ENCODE results near the gene PDCD11. TPM values are rescaled to one million over a fixed set of nuclear protein-coding genes. Genes with fewer than 3 reads are reported as not detected.

Gene PDCD11
- total RNA-seq, 1 experiment from 2014 or later = 33.0 TPM

DNA sequence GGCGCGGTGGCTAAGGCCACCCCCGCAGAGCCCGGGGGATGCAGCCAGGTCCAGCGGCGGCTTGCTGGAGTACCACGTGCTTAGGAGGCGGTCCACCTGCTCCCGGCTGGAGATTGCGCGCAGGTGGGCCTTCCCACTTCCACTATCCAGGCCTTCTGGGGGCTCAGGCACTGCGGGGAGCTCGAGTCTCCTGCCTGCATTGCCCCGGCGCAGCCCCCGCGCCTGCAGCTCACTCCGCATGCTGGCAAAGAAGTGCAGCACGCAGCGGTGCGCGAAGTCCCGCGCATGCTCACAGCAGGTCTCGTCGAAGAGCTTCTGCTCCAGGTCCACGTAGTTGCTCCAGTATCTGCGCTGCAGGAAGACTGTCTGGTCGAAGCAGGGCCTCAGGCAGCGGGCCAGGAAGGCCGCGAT is 76.8 kb downstream of the PDCD11 start:
- Mint-ChIP-seq H3K27ac (ENCODE audit: unreplicated experiment) (no peak overlapping the region), H3K4me1 (ENCODE audit: low read depth, unreplicated experiment) (no peaks in the 10 kb centered on the region), H3K27me3 (ENCODE audit: unreplicated experiment) (peaks cover 25% of the 10 kb centered on the region), H3K36me3 (ENCODE audit: insufficient read depth, unreplicated experiment) (no peaks in the 10 kb centered on the region), H3K4me3 (ENCODE audit: low read depth, unreplicated experiment) (no peak overlapping the region), H3K9me3 (ENCODE audit: low read depth, unreplicated experiment) (no peaks in the 10 kb centered on the region)
- intact Hi-C loops (cut with micrococcal nuclease; ENCODE audit: unreplicated experiment) = no loop called here
- BruUV-seq (replicated peaks) = no TSS peak
- TF ChIP-seq, protein P1, sequence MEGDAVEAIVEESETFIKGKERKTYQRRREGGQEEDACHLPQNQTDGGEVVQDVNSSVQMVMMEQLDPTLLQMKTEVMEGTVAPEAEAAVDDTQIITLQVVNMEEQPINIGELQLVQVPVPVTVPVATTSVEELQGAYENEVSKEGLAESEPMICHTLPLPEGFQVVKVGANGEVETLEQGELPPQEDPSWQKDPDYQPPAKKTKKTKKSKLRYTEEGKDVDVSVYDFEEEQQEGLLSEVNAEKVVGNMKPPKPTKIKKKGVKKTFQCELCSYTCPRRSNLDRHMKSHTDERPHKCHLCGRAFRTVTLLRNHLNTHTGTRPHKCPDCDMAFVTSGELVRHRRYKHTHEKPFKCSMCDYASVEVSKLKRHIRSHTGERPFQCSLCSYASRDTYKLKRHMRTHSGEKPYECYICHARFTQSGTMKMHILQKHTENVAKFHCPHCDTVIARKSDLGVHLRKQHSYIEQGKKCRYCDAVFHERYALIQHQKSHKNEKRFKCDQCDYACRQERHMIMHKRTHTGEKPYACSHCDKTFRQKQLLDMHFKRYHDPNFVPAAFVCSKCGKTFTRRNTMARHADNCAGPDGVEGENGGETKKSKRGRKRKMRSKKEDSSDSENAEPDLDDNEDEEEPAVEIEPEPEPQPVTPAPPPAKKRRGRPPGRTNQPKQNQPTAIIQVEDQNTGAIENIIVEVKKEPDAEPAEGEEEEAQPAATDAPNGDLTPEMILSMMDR (IDR thresholded peaks at IDR 0.05; ENCODE audit: unreplicated experiment) = no peak
- DNase-seq = no peak
- CTCF ChIA-PET = no interaction called here

- Mint-ChIP-seq H3K36me3 (ENCODE audit: insufficient read depth, unreplicated experiment) (no peaks in the 10 kb centered on the region), H3K27ac (ENCODE audit: unreplicated experiment) (no peak overlapping the region), H3K27me3 (ENCODE audit: unreplicated experiment) (peaks cover 20% of the 10 kb centered on the region), H3K4me3 (ENCODE audit: low read depth, unreplicated experiment) (no peak overlapping the region), H3K9me3 (ENCODE audit: low read depth, unreplicated experiment) (no peaks in the 10 kb centered on the region), H3K4me1 (ENCODE audit: low read depth, unreplicated experiment) (peaks cover 2% of the 10 kb centered on the region)
- no TSS peak for BruUV-seq (replicated peaks)
- TF ChIP-seq, protein P1 (IDR thresholded peaks at IDR 0.05; ENCODE audit: unreplicated experiment) = no peak
- no peak for DNase-seq
- CTCF ChIA-PET = no interaction called here
- intact Hi-C loops (cut with micrococcal nuclease; ENCODE audit: unreplicated experiment) = no loop called here
These were observed 77.7 kb downstream of the PDCD11 start for GRCh38 chr10:103474077-103474476.

- intact Hi-C loops (cut with micrococcal nuclease; ENCODE audit: unreplicated experiment) = no loop called here
- BruUV-seq (replicated peaks) = no TSS peak
- peaks cover 10% of the 10 kb centered on the region for H3K4me1 Mint-ChIP-seq (ENCODE audit: low read depth, unreplicated experiment)
- TF ChIP-seq, protein P1 (IDR thresholded peaks at IDR 0.05; ENCODE audit: unreplicated experiment) = no peak
- CTCF ChIA-PET = no interaction called here
- no peaks in the 10 kb centered on the region for H3K36me3 Mint-ChIP-seq (ENCODE audit: insufficient read depth, unreplicated experiment)
- H3K9me3 Mint-ChIP-seq (ENCODE audit: low read depth, unreplicated experiment) = no peaks in the 10 kb centered on the region
- H3K27ac Mint-ChIP-seq (ENCODE audit: unreplicated experiment) = no peak overlapping the region
- no peak for DNase-seq
- no peak overlapping the region for H3K4me3 Mint-ChIP-seq (ENCODE audit: low read depth, unreplicated experiment)
- peaks cover 6% of the 10 kb centered on the region for H3K27me3 Mint-ChIP-seq (ENCODE audit: unreplicated experiment)
These were observed 79.0 kb downstream of the PDCD11 start for GRCh38 chr10:103475437-103475836.

GRCh38 chr10:103476046-103476768 is 79.8 kb downstream of the PDCD11 start:
- Mint-ChIP-seq H3K9me3 (ENCODE audit: low read depth, unreplicated experiment) (no peaks in the 10 kb centered on the region), H3K36me3 (ENCODE audit: insufficient read depth, unreplicated experiment) (no peaks in the 10 kb centered on the region), H3K4me1 (ENCODE audit: low read depth, unreplicated experiment) (peaks cover 10% of the 10 kb centered on the region), H3K27ac (ENCODE audit: unreplicated experiment) (no peak overlapping the region), H3K4me3 (ENCODE audit: low read depth, unreplicated experiment) (no peak overlapping the region), H3K27me3 (ENCODE audit: unreplicated experiment) (no peaks in the 10 kb centered on the region)
- no TSS peak for BruUV-seq (replicated peaks)
- CTCF ChIA-PET = no interaction called here
- TF ChIP-seq, protein P1 (IDR thresholded peaks at IDR 0.05; ENCODE audit: unreplicated experiment) = no peak
- DNase-seq = no peak
- intact Hi-C loops (cut with micrococcal nuclease; ENCODE audit: unreplicated experiment) = no loop called here
